ENCODE measurements around the gene BTK.

The BTK gene

GRCh38 chrX:101385795-101386541 is at the start of gene BTK:
BTK (minus strand) TSS chrX:101386191; CDS start chrX:101375284, 10,907 bp downstream.
- TF ChIP-seq CTCF (IDR thresholded peaks at IDR 0.05; ENCODE audit: low read depth, low read length, missing control alignments), result no peak
- DNase-seq (ENCODE audit: extremely low read depth, low read depth), result no peak
- no peak within 1 kb of the TSS for H3K4me3 ChIP-seq (replicated peaks; ENCODE audit: low read depth, low read length)

GRCh38 chrX:101430457-101431078 is 44.6 kb upstream of the BTK start:
- no peak for TF ChIP-seq CTCF (IDR thresholded peaks at IDR 0.05; ENCODE audit: low read depth, low read length, missing control alignments)
- DNase-seq (ENCODE audit: extremely low read depth, low read depth), result no peak
- no peak overlapping the region for H3K4me3 ChIP-seq (replicated peaks; ENCODE audit: low read depth, low read length)

GRCh38 chrX:101429934-101430333 is 43.9 kb upstream of the BTK start:
- no peak for DNase-seq (ENCODE audit: extremely low read depth, low read depth)
- no peak overlapping the region for H3K4me3 ChIP-seq (replicated peaks; ENCODE audit: low read depth, low read length)
- TF ChIP-seq CTCF (IDR thresholded peaks at IDR 0.05; ENCODE audit: low read depth, low read length, missing control alignments), result no peak

GRCh38 chrX:101427954-101428353 is 42.0 kb upstream of the BTK start:
- no peak for DNase-seq (ENCODE audit: extremely low read depth, low read depth)
- TF ChIP-seq CTCF (IDR thresholded peaks at IDR 0.05; ENCODE audit: low read depth, low read length, missing control alignments), result no peak
- H3K4me3 ChIP-seq (replicated peaks; ENCODE audit: low read depth, low read length), result no peak overlapping the region

- H3K4me3 ChIP-seq (replicated peaks; ENCODE audit: low read depth, low read length), result no peak overlapping the region
- DNase-seq (ENCODE audit: extremely low read depth, low read depth), result no peak
- TF ChIP-seq CTCF (IDR thresholded peaks at IDR 0.05; ENCODE audit: low read depth, low read length, missing control alignments), result no peak
Observed at GRCh38 chrX:101419489-101419888, 33.5 kb upstream of the BTK start.

GRCh38 chrX:101417981-101418841 is 32.2 kb upstream of the BTK start:
- no peak for DNase-seq (ENCODE audit: extremely low read depth, low read depth)
- TF ChIP-seq CTCF (IDR thresholded peaks at IDR 0.05; ENCODE audit: low read depth, low read length, missing control alignments), result no peak
- H3K4me3 ChIP-seq (replicated peaks; ENCODE audit: low read depth, low read length), result peak overlapping the region; percentile 40

Measured in HFF-Myc (cell line).